UCSD-AML1 (cell line): ENCODE data around the gene PTPRS.
"Not testable (repeated sequence)": the region's sequence is repeated elsewhere in the genome, so short reads cannot be mapped to it uniquely, and the experiment has no call there.

Experiments
- DNase-seq: peaks from one replicate; lab custom pipeline; 2025; ENCODE audit not compliant: unreplicated experiment; lab: John Stamatoyannopoulos, UW

The PTPRS gene

DNA sequence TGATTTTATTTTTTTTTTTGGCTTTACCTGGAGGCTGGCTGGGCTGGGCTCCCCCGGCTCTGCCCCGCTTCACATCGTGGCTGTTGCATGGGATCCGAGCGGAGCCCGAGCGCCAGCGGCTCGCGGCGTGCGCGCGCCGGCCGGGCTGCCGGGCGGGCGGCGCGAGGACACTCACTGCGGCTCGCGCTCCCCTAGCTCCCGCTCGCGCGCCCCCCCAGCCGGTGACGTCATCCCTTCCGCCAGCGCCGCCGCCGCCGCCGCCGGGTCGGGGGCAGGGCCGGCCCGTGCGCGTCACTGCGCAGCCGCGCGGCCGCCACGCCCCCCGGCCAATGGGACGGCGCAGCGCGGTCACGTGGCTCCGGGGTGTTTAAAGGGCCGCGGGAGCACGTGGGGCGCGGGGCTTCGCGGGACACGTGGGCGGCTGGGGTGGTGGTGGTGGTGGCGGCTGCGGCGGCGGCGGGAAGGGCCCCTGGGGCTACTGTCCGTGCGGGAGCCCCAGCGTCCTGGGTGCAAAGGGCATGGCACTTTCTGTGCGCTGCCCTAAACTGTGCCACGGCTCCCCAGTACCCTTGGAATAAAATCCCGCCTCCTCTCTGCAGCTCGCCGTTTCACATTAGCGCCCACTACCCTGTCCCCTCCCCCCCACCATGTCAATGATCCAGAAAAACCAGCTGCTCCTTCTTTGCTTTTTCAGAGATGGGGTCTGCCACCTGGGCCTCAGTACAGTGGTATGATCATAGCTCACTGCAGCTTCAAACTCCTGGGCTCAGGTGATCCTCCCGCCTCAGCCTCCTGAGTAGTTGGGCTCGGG is at the start of gene PTPRS:
Gene PTPRS, minus strand, starts transcription at position 176 of the 811 bp plus-strand sequence. CDS start 54,672 bp downstream, outside the sequence.
- no peak for DNase-seq

DNA sequence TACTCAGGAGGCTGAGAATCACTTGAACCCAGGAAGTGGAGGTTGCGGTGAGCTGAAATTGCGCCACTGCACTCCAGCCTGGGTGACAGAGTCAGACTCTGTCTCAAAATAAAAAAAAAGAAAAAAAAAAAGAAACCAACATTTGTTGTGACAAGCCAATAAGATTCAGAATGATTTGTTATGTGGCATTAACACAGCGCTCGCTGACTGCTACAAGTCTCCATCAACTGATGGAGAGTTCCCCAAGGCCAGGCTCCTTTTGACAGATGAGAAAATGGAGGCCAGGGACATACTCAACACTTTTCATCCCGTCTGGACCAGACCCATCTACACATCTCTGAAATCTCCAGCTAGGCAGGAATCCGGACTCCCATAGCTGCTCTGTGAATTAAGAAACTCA is 48.7 kb upstream of the PTPRS start:
- DNase-seq, result no peak

DNA sequence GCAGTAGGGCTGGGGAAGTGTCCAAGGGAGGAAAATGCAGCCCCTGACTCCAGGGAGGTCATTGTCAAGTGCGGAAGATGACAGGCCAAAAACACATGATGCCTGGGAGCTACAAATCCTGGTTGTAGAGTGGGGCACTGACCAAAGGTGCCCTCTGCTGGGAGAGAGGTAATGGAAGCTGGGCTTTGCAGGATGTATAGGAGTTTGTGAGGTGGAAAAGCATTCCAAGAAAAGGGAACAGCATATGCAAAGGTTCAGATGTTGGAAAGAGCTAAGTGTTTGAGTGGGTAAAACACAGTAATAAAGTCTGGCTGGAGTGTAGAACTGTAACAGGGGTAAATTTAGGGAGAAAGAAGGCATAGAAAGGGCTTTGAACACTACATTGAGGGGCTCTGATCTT is 46.9 kb upstream of the PTPRS start:
- no peak for DNase-seq

DNA sequence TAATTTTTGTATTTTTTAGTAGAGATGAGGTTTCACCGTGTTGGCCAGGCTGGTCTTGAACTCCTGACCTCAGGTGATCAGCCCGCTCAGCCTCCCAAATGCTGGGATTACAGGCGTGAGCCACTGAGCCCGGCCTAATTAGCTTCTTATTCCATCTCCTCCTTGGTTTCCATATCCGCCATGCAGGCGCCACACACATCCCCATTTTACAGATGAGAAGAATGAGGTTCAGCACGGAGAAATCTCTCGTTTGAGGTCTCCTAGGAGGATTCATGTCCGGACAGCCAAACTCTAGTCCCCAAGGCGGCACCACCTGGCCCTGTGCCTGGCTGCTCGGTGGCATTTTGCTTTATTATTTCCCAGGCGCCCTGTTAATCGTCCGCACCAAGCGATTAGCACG is 46.2 kb upstream of the PTPRS start:
- DNase-seq, result no peak

DNA sequence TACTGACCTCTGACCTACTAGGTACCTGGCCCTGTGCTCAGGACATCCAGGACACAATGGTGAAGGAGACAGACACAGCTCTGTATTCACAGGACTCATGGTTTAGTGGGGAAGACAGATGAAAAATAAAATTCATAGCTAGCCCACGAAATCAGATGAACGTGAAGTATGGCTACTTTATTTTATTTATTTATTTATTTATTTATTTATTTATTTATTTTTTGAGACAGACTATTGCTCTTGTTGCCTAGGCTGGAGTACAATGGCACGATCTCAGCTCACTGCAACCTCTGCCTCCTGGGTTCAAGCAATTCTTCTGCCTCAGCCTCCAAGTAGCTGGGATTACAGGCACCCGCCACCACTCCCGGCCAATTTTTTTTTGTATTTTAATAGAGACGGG is 40.6 kb upstream of the PTPRS start:
- DNase-seq, result not testable (repeated sequence)

DNA sequence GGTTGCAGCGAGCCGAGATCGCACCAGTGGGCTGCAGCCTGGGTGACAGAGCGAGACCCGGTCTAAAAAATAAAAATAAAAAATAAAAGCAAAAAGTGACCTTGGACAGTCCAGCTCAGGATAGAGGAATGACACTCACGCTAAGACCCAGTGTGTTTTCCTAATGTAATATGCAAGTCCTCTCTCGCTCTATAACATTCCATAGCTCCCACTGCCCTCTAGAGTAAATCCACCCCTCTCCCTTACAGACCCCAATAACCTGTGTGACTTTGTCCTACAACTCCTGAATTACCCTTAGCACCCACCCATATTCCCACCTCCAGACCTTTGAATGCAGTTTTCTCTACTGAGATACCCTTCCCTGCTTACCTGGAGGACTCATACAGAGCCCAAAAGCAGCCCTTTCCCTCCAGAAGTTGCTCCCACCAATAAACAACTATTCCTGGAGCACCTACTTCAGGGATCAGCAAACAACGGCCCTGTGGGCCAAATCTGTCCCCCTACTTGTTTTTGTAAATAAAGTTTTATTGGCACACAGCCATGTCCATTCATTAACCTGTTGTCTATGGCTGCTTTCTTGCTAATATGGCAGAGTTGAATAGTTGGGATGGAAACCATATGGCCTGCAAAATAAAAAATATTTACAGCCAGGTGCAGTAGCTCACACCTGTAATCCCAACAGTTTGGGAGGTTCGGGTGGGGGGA is 39.8 kb upstream of the PTPRS start:
- DNase-seq, result no peak

DNA sequence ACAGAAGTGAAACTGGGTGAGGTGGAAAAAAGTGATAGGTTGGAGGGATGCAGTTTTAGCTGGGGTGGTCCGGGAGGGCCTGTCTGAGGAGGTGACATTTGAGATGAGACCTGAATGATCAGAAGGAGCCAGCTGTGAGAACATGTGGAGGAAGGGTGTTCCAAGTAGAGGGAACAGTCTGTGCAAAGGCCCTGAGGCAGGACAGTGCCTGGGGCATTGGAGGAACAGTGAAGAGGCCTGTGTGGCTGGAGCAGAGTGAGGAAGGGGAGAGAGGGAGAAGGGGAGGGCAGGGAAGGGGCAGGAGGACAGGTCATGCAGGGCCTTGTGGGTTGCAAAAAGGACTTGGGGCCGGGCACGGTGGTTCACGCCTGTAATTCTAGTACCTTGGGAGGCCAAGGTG is 36.3 kb upstream of the PTPRS start:
- no peak for DNase-seq

DNA sequence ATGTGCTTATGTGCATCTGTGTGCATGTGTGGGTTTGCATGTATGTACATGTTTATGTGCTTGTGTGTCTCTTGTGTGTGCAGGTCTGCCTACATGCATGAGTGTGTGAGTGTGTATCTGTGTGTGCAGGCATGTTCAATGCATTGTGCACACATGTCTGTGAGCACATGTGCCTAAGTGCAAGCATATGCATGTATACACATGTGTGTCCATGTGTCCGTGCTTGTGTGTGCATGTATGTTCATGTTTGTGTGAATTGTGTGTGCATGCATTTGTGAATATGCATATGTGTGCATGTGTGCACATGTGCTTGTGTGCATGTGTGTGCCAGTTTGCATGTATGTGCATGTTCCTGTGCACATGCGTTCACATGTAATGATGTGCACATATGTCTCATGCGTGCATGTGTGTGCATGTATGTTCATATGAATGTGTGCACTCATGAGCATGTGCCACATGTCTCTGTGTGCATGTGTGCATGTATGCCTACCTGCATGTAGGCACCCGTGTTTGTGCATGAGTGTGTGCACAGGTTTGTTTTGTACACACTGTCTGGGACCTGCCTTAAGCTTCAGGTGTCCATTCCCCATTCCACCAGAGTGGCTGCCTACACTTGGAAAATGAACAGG is 32.1 kb upstream of the PTPRS start:
- DNase-seq, result no peak

DNA sequence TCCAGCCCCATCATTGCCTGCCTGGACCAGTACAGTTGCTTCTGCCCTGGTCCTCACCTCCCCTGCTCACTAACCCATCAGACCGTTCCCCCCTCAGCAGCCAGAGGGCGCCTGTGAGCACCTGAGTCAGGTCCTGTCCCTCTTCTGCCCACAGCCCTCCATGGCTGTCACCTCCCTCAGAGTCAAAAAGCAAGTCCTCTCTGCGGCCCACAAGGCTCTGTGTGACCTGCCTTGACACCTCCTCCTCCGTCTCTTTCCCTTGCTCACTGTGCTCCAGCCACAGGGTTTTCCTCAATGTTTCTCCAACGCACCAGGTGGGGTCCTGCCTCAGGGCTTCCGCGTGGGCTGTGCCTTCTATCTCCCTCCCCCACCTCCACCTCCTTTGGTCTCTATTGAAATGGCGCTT is 29.4 kb upstream of the PTPRS start:
- DNase-seq, result peak; percentile 56

DNA sequence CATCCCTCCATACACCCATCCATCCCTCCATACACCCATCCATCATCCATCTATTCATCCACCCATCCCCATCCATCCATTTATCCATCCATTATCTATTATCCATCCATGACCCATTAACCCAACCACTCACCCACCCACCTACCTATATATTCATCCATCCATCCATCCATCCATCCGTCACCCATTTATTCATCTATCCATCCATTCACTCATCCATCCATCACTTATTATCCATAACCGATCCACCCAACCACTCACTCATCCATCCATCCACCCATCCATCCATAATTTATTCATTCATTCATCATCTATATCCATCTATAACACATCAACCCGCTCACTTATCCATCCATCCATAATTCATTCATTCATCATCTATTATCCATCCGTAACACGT is 28.7 kb upstream of the PTPRS start:
- DNase-seq, result no peak

DNA sequence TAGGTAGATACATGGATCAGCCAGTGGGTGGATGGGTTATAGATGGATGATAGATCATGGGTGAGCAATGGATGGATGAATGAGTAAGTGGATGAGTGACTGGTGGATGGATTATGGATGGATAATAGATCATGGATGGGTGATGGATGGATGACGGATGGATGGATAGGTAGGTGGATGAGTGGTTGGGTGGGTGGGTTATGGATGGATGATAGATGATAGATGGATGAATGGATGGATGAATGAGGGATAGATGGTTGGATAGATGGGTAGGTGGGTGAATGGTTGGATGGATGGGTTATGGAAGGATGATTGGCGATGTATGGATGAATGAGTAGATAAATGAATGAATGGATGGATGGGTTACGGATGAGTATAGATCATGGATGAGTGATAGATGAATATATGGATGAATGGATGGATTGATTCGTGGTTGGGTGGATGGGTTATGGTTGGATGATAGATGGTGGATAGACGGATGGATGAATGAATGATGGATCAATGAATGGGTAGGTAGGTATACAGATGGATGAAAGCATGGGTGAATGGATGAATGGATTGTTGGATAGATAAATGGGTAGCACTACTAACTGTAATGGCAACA is 27.0 kb upstream of the PTPRS start:
- no peak for DNase-seq

DNA sequence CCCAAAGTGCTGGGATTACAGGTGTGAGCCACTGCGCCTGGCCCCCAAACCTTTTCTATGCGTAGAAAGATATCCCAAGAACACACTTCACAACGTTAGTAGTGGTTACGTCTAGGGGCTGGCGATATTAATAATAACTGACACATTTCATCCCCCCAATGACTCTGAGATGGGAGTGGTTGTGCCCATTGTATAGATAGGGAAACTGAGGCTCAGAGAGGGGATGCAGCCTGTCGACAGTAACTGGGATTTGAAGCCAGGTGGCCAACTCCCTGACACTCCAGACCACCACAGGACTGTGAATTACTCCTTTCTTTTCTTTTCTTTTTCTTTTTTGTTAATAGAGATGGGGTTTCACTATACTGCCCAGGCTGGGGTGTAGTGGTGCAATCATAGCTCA is 25.3 kb upstream of the PTPRS start:
- no peak for DNase-seq

DNA sequence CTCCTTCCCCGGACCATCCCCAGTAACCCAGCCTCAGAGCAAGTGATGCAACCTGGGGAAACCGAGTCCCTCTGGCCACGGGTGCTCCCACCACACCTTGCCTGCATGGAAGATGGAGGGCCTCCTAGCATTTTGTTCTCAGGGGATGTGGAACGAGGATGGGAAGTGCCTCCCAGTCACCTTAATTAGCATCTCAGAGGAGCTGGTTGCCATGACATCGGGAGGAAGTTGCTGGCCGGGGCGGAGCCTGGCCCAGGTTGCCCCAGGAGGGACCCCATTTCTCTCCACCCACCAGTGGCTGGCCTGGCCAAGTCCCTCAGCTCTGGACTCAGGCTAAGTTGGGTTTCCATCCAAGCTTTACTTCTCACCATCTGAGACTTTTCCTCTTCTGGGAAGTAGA is 24.1 kb upstream of the PTPRS start:
- DNase-seq, result no peak

DNA sequence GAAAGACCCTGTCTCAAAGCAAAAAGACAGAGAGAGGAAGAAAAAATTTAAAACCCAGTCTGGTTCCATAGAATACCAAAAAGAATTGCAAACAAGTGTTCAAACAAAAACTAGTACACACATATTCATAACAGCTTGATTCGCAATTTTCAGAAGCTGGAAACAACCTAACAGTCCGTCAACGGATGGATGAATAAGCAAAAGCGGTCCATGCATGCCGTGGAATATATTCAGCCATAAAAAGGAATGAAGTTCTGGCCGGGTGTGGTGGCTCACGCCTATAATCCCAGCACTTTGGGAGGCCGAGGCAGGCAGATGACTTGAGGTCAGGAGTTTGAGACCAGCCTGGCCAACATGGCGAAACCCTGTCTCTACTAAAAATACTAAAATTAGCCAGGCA is 21.2 kb upstream of the PTPRS start:
- DNase-seq, result not testable (repeated sequence)

DNA sequence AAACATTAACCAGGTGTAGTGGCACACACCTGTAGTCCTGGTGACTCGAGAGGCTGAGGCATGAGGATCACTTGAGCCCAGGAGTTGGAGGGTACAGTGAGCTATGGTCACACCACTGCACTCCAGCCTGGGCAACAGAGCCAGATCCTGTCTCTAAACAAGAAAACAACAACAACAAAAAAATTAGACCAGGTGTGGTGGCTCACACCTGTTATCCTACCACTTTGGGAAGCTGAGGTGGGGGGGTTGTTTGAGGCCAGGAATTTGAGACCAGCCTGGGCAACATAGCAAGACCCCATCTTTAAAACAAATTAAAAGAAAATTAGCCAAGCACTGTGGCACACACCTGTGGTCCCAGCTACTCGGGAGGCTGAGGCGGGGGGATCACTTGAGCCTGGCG is 20.8 kb upstream of the PTPRS start:
- DNase-seq, result no peak

DNA sequence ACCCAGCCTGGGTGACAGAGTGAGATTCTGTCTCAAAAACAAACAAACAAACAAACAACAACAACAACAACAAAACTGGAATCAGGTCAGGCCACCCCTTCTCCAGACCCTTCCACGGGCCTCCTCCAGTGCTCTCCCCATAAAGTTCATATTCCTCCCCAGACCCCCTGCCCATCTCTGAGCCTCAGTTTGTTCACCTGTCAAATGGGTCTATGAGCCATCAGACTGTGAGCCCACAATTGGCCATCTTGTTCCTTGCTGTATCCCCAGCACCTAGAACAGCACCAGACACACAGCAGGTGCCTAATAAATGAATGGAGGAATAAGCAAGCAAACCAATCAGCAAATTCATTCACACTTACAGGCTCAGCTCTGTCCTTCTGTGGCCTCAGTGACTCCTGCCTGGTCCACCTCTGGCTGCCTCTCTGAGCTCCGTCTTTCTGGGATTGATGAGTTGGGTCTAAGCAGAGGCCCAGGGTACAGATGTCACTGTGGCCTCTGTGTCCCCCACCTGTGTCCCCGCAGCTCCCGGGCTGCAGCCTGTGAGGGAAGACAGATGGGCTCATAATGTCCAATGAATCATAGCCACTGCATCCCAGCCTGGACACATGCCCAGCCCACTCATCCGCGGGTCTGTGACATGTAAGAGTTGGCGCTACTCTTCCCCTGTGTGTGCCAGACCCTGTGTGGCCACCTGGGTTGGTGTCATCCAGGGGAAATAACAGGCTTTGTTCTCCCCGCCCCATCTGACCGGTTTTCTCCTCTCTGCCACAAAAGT is 19.6 kb upstream of the PTPRS start:
- no peak for DNase-seq

DNA sequence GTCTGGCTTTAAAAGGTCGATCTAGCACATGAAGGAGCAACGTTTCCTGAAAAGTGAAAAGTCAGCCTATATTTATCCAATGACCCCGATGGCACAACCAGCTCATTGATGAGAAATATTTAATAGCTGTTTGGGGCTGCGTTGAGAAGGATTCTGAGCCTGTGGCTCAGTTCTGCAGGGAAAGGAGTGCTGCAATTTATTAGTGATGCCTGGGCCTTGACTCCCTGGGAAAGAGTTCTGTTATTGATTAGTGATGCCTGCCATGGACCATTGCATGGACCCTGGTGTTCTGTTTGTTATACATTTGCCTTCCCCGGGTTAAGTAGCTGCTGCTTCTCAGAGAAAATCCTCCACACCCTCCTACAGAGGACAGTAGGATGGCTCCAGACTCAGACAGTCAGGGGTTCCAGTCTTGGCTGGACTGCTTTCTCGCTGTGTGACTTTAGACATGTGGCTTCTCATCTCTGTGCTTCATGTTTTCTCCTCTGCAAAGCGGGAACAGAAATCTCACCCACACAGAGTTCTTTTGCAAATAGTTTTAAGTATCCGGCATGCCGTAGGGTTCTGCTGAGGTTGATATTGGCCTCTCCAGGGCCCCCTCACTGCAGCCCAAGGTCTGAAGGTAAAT is 17.7 kb upstream of the PTPRS start:
- no peak for DNase-seq

DNA sequence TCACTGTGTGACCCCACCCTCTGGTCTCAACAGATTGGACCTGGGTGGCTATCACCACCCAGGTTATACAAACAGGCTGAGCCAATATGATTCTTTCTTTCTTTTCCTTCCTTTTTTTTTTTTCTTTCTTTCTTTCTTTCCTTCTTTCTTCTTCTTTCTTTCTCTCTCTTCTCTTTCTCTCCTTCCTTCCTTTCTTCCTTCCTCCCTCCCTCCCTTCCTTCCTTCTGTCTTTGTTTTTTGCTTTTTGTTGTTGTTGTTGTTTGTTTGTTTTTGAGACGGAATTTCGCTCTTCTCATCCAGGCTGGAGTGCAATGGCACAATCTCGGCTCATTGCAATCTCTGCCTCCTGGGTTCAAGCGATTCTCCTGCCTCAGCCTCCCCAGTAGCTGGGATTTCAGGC is 17.0 kb upstream of the PTPRS start:
- no peak for DNase-seq

DNA sequence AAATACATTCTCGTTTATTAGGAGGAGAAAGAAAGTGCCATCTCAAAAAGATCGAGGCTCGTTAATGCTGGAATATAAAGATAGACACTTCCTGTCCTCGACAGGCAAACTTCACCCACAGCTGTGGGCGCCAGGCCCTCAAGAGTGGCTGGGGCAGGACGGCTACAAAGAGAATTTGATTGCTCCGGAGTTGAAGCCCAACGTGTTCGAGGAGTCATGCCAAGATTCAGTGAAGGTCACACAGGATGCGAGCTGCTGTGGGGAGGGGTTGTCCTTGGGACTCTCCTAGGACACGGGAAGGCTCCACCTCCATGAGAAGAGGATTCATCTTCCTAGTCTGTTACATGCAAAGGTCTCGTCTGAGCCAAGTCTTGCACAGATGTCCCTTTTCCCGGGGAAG is 16.3 kb upstream of the PTPRS start:
- no peak for DNase-seq

DNA sequence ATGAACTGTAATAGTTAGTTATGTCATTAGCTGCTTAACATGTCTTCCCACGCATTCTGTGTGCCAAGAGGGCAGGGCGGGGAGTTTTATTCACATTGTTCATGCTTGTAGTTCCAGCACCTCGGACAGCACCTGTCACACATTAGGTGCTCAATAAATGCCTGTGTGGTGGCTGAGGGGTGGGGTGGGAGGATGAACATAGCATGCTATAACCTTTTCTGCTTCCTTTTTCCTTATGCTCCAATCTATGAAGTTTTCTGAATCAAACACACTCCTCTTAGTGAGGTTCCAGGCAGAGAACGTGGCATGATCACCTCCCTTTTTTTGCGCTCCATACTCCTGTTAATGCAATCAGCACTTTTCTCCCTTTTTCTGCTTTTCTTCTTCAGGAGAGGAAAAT is 15.8 kb upstream of the PTPRS start:
- no peak for DNase-seq

DNA sequence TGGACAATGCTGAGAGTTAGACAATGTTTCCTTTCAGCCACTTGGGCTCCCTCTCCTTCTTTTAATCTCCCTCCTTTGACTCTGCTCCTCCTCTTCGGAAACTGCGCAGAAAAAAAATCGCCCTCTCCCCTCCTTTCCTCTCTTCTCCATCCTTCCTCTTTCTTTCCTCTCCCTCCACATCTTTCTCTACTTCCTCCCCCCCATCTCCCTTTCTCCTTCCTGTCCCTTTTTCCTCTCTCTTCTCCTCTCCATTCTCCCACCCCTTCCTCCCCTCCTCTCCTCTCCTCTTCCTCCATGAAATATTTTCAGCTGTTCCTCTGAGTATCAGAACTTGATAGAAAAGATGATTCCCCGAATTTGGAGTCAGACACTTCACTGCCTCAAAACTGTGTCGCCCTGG is 15.1 kb upstream of the PTPRS start:
- DNase-seq, result no peak
